ENCODE data around the gene MAGI2.
"Not testable (repeated sequence)": the region's sequence is repeated elsewhere in the genome, so short reads cannot be mapped to it uniquely, and the experiment has no call there.

MAGI2 gene

GRCh38 chr7:78322231-78322630 lies 1131.2 kb downstream of the MAGI2 start:
- H3K27ac ChIP-seq, H3K4me3 ChIP-seq: not testable (repeated sequence)

GRCh38 chr7:78317371-78317770 lies 1136.1 kb downstream of the MAGI2 start:
- H3K4me3 ChIP-seq = no peak overlapping the region

GRCh38 chr7:78316110-78316509 lies 1137.4 kb downstream of the MAGI2 start:
- no peak overlapping the region for H3K27ac ChIP-seq
- H3K4me3 ChIP-seq = no peak overlapping the region

More at GRCh38 chr7:78317371-78317770, 1136.1 kb downstream of the MAGI2 start:
- H3K27ac ChIP-seq = no peak overlapping the region

GRCh38 chr7:78315119-78315518 lies 1138.3 kb downstream of the MAGI2 start:
- Histone ChIP-seq H3K4me3 (no peak overlapping the region), H3K27ac (no peak overlapping the region)

- Histone ChIP-seq H3K27ac (no peak overlapping the region), H3K4me3 (no peak overlapping the region)
Observed at GRCh38 chr7:78311181-78311580, 1142.3 kb downstream of the MAGI2 start.

- H3K27ac ChIP-seq = no peak overlapping the region
- H3K4me3 ChIP-seq = no peak overlapping the region
Observed at GRCh38 chr7:78307892-78308291, 1145.6 kb downstream of the MAGI2 start.

GRCh38 chr7:78306634-78307033 lies 1146.8 kb downstream of the MAGI2 start:
- no peak overlapping the region for H3K4me3 ChIP-seq
- H3K27ac ChIP-seq = no peak overlapping the region

GRCh38 chr7:78301407-78301806 lies 1152.1 kb downstream of the MAGI2 start:
- Histone ChIP-seq H3K27ac (peak overlapping the region in 3 of 21 experiments; percentile 16 to 58 (median 17)), H3K4me3 (no peak overlapping the region)

GRCh38 chr7:78299088-78299487 lies 1154.4 kb downstream of the MAGI2 start:
- Histone ChIP-seq H3K27ac (no peak overlapping the region), H3K4me3 (no peak overlapping the region)

GRCh38 chr7:78296644-78297371 lies 1156.7 kb downstream of the MAGI2 start:
- Histone ChIP-seq H3K4me3 (no peak overlapping the region), H3K27ac (no peak overlapping the region)

GRCh38 chr7:78296046-78296597 lies 1157.3 kb downstream of the MAGI2 start:
- H3K4me3 ChIP-seq = no peak overlapping the region
- no peak overlapping the region for H3K27ac ChIP-seq

- not testable (repeated sequence) for H3K4me3 ChIP-seq, H3K27ac ChIP-seq
Observed at GRCh38 chr7:78289471-78289870, 1164.0 kb downstream of the MAGI2 start.

GRCh38 chr7:78284945-78285344 lies 1168.5 kb downstream of the MAGI2 start:
- no peak overlapping the region for H3K4me3 ChIP-seq
- no peak overlapping the region for H3K27ac ChIP-seq

GRCh38 chr7:78280276-78280675 lies 1173.2 kb downstream of the MAGI2 start:
- Histone ChIP-seq H3K27ac (no peak overlapping the region), H3K4me3 (no peak overlapping the region)

GRCh38 chr7:78279457-78279856 lies 1174.0 kb downstream of the MAGI2 start:
- no peak overlapping the region for H3K27ac ChIP-seq

GRCh38 chr7:78279032-78279431 lies 1174.4 kb downstream of the MAGI2 start:
- Histone ChIP-seq H3K27ac (no peak overlapping the region), H3K4me3 (no peak overlapping the region)

More at GRCh38 chr7:78279457-78279856, 1174.0 kb downstream of the MAGI2 start:
- H3K4me3 ChIP-seq = no peak overlapping the region

GRCh38 chr7:78267141-78267540 lies 1186.3 kb downstream of the MAGI2 start:
- H3K4me3 ChIP-seq = no peak overlapping the region
- H3K27ac ChIP-seq = no peak overlapping the region

GRCh38 chr7:78265486-78265885 lies 1188.0 kb downstream of the MAGI2 start:
- Histone ChIP-seq H3K4me3 (no peak overlapping the region), H3K27ac (no peak overlapping the region)

GRCh38 chr7:78265071-78265470 lies 1188.4 kb downstream of the MAGI2 start:
- Histone ChIP-seq H3K4me3 (no peak overlapping the region), H3K27ac (no peak overlapping the region)

GRCh38 chr7:78264105-78264504 lies 1189.4 kb downstream of the MAGI2 start:
- Histone ChIP-seq H3K27ac (no peak overlapping the region), H3K4me3 (no peak overlapping the region)

GRCh38 chr7:78261739-78262138 lies 1191.7 kb downstream of the MAGI2 start:
- no peak overlapping the region for H3K4me3 ChIP-seq
- no peak overlapping the region for H3K27ac ChIP-seq

- Histone ChIP-seq H3K27ac (no peak overlapping the region), H3K4me3 (no peak overlapping the region)
Observed at GRCh38 chr7:78261302-78261701, 1192.2 kb downstream of the MAGI2 start.
